IMR-90 (cell line): Measurements from ENCODE around the gene RUFY2. TPM values are rescaled to one million over a fixed set of nuclear protein-coding genes. Genes with fewer than 3 reads are reported as not detected.
A peak's percentile ranks its signal among the peaks of the same experiment; 100 is the strongest.

Experiments used
- ATAC-seq: fragments of 200-7000 bp; cut with Tn5 transposase; 2 replicates; pipeline ENCODE4 v1.9.1; 2020; ENCODE audit warnings: low read depth, mild to moderate bottlenecking, moderate library complexity
- BruUV-seq: library from RNA; stranded (reverse); fragments of 400-500 nt; replicated peaks from 2 replicates; lab custom pipeline; 2021; lab: Mats Ljungman, UMichigan
- CTCF ChIA-PET: fragments of 300-600 bp; formaldehyde crosslinking; extraction: SDS; loops from one replicate; lab custom pipeline; 2021; ENCODE audit warnings: antibody characterized with exemption; lab: Yijun Ruan, JAX
- POLR2A ChIA-PET: fragments of 300-600 bp; sonication (Branson Sonifier 250); formaldehyde crosslinking; loops from one replicate; lab custom pipeline; 2022; ENCODE audit warnings: antibody characterized with exemption; ENCODE audit not compliant: unreplicated experiment; lab: Charles Lee
- DNase-seq: peaks from one replicate; pipeline ENCODE4 v3.0.0; 2013
- H2AFZ ChIP-seq: replicated peaks from 2 replicates; pipeline ENCODE3; 2013; ENCODE audit warnings: low read length, mild to moderate bottlenecking; ENCODE audit not compliant: poor library complexity
- H2AK5ac ChIP-seq: 2 replicates; pipeline ENCODE4 v1.6.1; 2013; ENCODE audit warnings: low read depth, low read length, inconsistent platforms
- H2AK9ac ChIP-seq: replicated peaks from 2 replicates; pipeline ENCODE3; 2013; ENCODE audit warnings: mild to moderate bottlenecking, low read depth, low read length, moderate library complexity; ENCODE audit not compliant: poor library complexity
- H2BK120ac ChIP-seq: 2 replicates; pipeline ENCODE4 v1.6.1; 2013; ENCODE audit warnings: low read depth, low read length, inconsistent platforms
- H2BK15ac ChIP-seq: 3 replicates; pipeline ENCODE4 v1.6.1; 2013; ENCODE audit warnings: low read depth, low read length, inconsistent platforms
- H2BK20ac ChIP-seq: 2 replicates; pipeline ENCODE4 v1.6.1; 2013; ENCODE audit warnings: low read depth, mild to moderate bottlenecking, inconsistent platforms, low read length, moderate library complexity
- H2BK5ac ChIP-seq: 2 replicates; pipeline ENCODE4 v1.6.1; 2013; ENCODE audit warnings: mild to moderate bottlenecking, low read depth, low read length, inconsistent platforms; ENCODE audit not compliant: poor library complexity, severe bottlenecking
- H3K14ac ChIP-seq: replicated peaks from 2 replicates; pipeline ENCODE4 v1.6.1; 2013; ENCODE audit warnings: low read depth, low read length, inconsistent platforms
- H3K18ac ChIP-seq: 2 replicates; pipeline ENCODE4 v1.6.1; 2013; ENCODE audit warnings: low read depth, low read length, control low read depth
- H3K23ac ChIP-seq: 2 replicates; pipeline ENCODE4 v1.6.1; 2013; ENCODE audit warnings: low read depth, low read length, inconsistent platforms
- H3K27ac ChIP-seq: 2 replicates; pipeline ENCODE4 v1.5.1; 2013; ENCODE audit warnings: mild to moderate bottlenecking, control low read depth, low read length; ENCODE audit not compliant: insufficient read depth
- H3K27me3 ChIP-seq: 2 replicates; pipeline ENCODE4 v1.6.1; 2013; ENCODE audit warnings: low read length; ENCODE audit not compliant: control insufficient read depth, insufficient read depth
- H3K36me3 ChIP-seq: 2 replicates; pipeline ENCODE4 v1.6.1; 2013; ENCODE audit warnings: low read length, mixed read lengths; ENCODE audit not compliant: control insufficient read depth, insufficient read depth
- H3K4ac ChIP-seq: 2 replicates; pipeline ENCODE4 v1.6.1; 2013; ENCODE audit warnings: low read depth, low read length, inconsistent platforms
- H3K4me1 ChIP-seq: 2 replicates; pipeline ENCODE4 v1.6.1; 2013; ENCODE audit warnings: low read length, mixed read lengths; ENCODE audit not compliant: control insufficient read depth, insufficient read depth
- H3K4me2 ChIP-seq: 2 replicates; pipeline ENCODE4 v1.6.1; 2013; ENCODE audit warnings: low read depth, mild to moderate bottlenecking, control low read depth, low read length, moderate library complexity
- H3K4me3 ChIP-seq: 2 replicates; pipeline ENCODE4 v1.5.1; 2013; ENCODE audit warnings: low read depth, mild to moderate bottlenecking, control low read depth, low read length, moderate library complexity; ENCODE audit not compliant: insufficient read depth
- H3K56ac ChIP-seq: 2 replicates; pipeline ENCODE4 v1.6.1; 2013; ENCODE audit warnings: low read length, inconsistent platforms; ENCODE audit not compliant: insufficient read depth; ENCODE audit errors: extremely low read depth
- H3K79me1 ChIP-seq, 2 experiments: 2 replicates each; pipeline ENCODE4 v1.6.1; 2013; ENCODE audit warnings: low read length in 2 of 2, inconsistent platforms in 1 of 2, low read depth in 1 of 2
- H3K9ac ChIP-seq: 2 replicates; pipeline ENCODE4 v1.6.1; 2013; ENCODE audit warnings: low read depth, low read length, control low read depth
- H3K9me1 ChIP-seq: 2 replicates; pipeline ENCODE4 v1.6.1; 2013; ENCODE audit warnings: low read length, inconsistent platforms; ENCODE audit not compliant: insufficient read depth
- H3K9me3 ChIP-seq: 2 replicates; pipeline ENCODE4 v1.6.1; 2013; ENCODE audit warnings: low read length; ENCODE audit not compliant: control insufficient read depth, insufficient read depth
- H4K20me1 ChIP-seq: 2 replicates; pipeline ENCODE4 v1.6.1; 2013; ENCODE audit warnings: low read length, inconsistent platforms; ENCODE audit not compliant: insufficient read depth
- H4K5ac ChIP-seq: 2 replicates; pipeline ENCODE4 v1.6.1; 2013; ENCODE audit warnings: mild to moderate bottlenecking, low read depth, low read length, control low read depth
- H4K8ac ChIP-seq, 2 experiments: 2 replicates each; pipeline ENCODE4 v1.6.1; 2013; ENCODE audit warnings: low read depth in 2 of 2, low read length in 2 of 2, control low read depth in 1 of 2, inconsistent platforms in 1 of 2
- H4K91ac ChIP-seq: 2 replicates; pipeline ENCODE4 v1.6.1; 2013; ENCODE audit warnings: low read depth, low read length, inconsistent platforms; ENCODE audit not compliant: insufficient read depth
- BHLHE40 ChIP-seq: fragments of 150-350 bp; IDR thresholded peaks from 2 replicates; pipeline ENCODE4 v1.6.1; 2016; ENCODE audit warnings: mild to moderate bottlenecking, low read depth, low read length
- CEBPB ChIP-seq: IDR thresholded peaks from 2 replicates; pipeline ENCODE4 v1.6.1; 2012; ENCODE audit warnings: low read depth, low read length, improper control_type of control experiment
- FOS ChIP-seq: fragments of 150-350 bp; IDR thresholded peaks from 2 replicates; pipeline ENCODE4 v1.6.1; 2016; ENCODE audit warnings: low read depth, low read length
- WGBS, 2 experiments: methylation state at CpG; one replicate each; pipeline versions ENCODE4 v1.1.5 to v1.1.7; 2013; ENCODE audit warnings: missing lambda C conversion rate in 2 of 2; ENCODE audit not compliant: insufficient read length in 1 of 2; ENCODE audit errors: extremely low coverage in 2 of 2; 5-methylcytosine and 5-hydroxymethylcytosine counted together
- dilution Hi-C: fragments of 300-500 bp; cut with HindIII; formaldehyde crosslinking; loops from one replicate; pipeline ENCODE4 v1.14.3; 2018; ENCODE audit warnings: low sequenced_read_pairs; ENCODE audit not compliant: unreplicated experiment
- in situ Hi-C: fragments of 300-500 bp; cut with MboI; formaldehyde crosslinking; loops from 3 replicates; pipeline ENCODE4 v1.14.3; 2019; ENCODE audit warnings: low sequenced_read_pairs, inconsistent platforms, mixed read lengths
- intact Hi-C: fragments of 100-400 bp; cut with micrococcal nuclease; formaldehyde crosslinking; loops from 2 replicates; pipeline ENCODE4 v1.10.0; 2022
- polyA plus RNA-seq, 3 experiments: library from polyadenylated mRNA; depleted of rRNA; stranded (reverse); fragments of >200 nt; gene quantifications; 2 replicates each; pipeline ENCODE4 v1.2.3, GENCODE V29; 2012; ENCODE audit warnings: low replicate concordance in 1 of 3
- total RNA-seq: library from RNA; depleted of rRNA; stranded (reverse); fragments of >200 nt; gene quantifications from 2 replicates; pipeline ENCODE4 v1.2.3, GENCODE V29; 2012
- TF ChIP-seq, protein P1 (sequence below): fragments of 150-350 bp; IDR thresholded peaks from 2 replicates; pipeline ENCODE4 v1.6.1; 2017; ENCODE audit warnings: mild to moderate bottlenecking, antibody characterized with exemption, low read length, low read depth
- TF ChIP-seq, protein P2 (sequence below): fragments of 150-350 bp; IDR thresholded peaks from 2 replicates; pipeline ENCODE4 v1.6.1; 2016; ENCODE audit warnings: low read depth, mild to moderate bottlenecking, low read length, moderate library complexity, borderline replicate concordance

Gene RUFY2
- total and polyA plus RNA-seq, 2 of the 4 experiments (the other 2 are of a cell fraction): 6.7 to 6.8 TPM

- Histone ChIP-seq H4K5ac (peak overlapping the region; percentile 65), H2BK20ac (peak overlapping the region; percentile 54), H3K9me1 (peaks cover 4% of the 10 kb centered on the region; the same call in 1 of the 2 replicates), H3K79me1 (peaks cover 4 to 25% of the 10 kb centered on the region in 2 experiments; a peak in 3 of 4 replicates), H4K91ac (peak overlapping the region; percentile 5; the same call in 1 of the 2 replicates), H3K4me3 (no peak overlapping the region), H2BK5ac (peak overlapping the region; percentile 87), H3K36me3 (no peaks in the 10 kb centered on the region), H2BK15ac (peak overlapping the region; percentile 18; the same call in 1 of the 3 replicates), H3K27me3 (no peaks in the 10 kb centered on the region), H4K8ac (peak overlapping the region; percentile 28 to 83; a peak in 3 of 4 replicates), H3K4ac (peak overlapping the region; percentile 55; the same call in 1 of the 2 replicates), H3K56ac (peak overlapping the region; percentile 66; the same call in 1 of the 2 replicates), H2AK5ac (no peak overlapping the region), H3K9me3 (no peaks in the 10 kb centered on the region), H2BK120ac (peak overlapping the region; percentile 50), H2AK9ac (no peak overlapping the region), H3K18ac (peak overlapping the region; percentile 68; the same call in 1 of the 2 replicates), H2AFZ (peak overlapping the region; percentile 26), H3K27ac (peak overlapping the region; percentile 65; the same call in 1 of the 2 replicates), H4K20me1 (peaks cover 6% of the 10 kb centered on the region; the same call in 1 of the 2 replicates), H3K9ac (no peak overlapping the region; the same call in 1 of the 2 replicates), H3K14ac (peak overlapping the region; percentile 47), H3K4me1 (peaks cover 10% of the 10 kb centered on the region), H3K23ac (peak overlapping the region; percentile 54; the same call in 1 of the 2 replicates), H3K4me2 (peak overlapping the region; percentile 76)
- ChIA-PET CTCF (interaction anchor here (1.0 kb wide), 1 partner anchor 26 kb away, joined by 3 read pairs; no protein-coding TSS in a partner anchor), POLR2A (no interaction called here)
- DNase-seq (peak; percentile 60), ATAC-seq (no peak)
- peak; percentile 18; the same call in 1 of the 2 replicates for TF ChIP-seq BHLHE40
- TF ChIP-seq, protein P1, sequence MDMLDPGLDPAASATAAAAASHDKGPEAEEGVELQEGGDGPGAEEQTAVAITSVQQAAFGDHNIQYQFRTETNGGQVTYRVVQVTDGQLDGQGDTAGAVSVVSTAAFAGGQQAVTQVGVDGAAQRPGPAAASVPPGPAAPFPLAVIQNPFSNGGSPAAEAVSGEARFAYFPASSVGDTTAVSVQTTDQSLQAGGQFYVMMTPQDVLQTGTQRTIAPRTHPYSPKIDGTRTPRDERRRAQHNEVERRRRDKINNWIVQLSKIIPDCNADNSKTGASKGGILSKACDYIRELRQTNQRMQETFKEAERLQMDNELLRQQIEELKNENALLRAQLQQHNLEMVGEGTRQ: peak; percentile 94
- TF ChIP-seq CEBPB: peak; percentile 72
- peak; percentile 5; the same call in 1 of the 2 replicates for TF ChIP-seq FOS
- TF ChIP-seq, protein P2, sequence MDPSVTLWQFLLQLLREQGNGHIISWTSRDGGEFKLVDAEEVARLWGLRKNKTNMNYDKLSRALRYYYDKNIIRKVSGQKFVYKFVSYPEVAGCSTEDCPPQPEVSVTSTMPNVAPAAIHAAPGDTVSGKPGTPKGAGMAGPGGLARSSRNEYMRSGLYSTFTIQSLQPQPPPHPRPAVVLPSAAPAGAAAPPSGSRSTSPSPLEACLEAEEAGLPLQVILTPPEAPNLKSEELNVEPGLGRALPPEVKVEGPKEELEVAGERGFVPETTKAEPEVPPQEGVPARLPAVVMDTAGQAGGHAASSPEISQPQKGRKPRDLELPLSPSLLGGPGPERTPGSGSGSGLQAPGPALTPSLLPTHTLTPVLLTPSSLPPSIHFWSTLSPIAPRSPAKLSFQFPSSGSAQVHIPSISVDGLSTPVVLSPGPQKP: no peak
- no TSS peak for BruUV-seq
- in situ Hi-C loops: no loop called here
- WGBS, 2 experiments: no CpG with 5 or more reads among the region's 4 CpGs
- intact Hi-C loops: no loop called here
- dilution Hi-C loops: no loop called here
Observed at GRCh38 chr10:68327889-68328786, 78.9 kb downstream of the RUFY2 start.
